22Rv1 (cell line): ENCODE results near the gene NAV1.

Experiments used
- H3K27ac ChIP-seq: fragments of 450-650 bp; 2 replicates; pipeline ENCODE4 v1.5.1; 2017
- ZFX ChIP-seq: fragments of 450-650 bp; IDR thresholded peaks from 2 replicates; pipeline ENCODE4 v1.6.1; 2017; ENCODE audit warnings: antibody characterized with exemption, borderline replicate concordance
- TF ChIP-seq, protein P1 (sequence below): fragments of 450-650 bp; IDR thresholded peaks from 2 replicates; pipeline ENCODE4 v1.5.1; 2017; ENCODE audit warnings: mild to moderate bottlenecking

NAV1 gene

DNA sequence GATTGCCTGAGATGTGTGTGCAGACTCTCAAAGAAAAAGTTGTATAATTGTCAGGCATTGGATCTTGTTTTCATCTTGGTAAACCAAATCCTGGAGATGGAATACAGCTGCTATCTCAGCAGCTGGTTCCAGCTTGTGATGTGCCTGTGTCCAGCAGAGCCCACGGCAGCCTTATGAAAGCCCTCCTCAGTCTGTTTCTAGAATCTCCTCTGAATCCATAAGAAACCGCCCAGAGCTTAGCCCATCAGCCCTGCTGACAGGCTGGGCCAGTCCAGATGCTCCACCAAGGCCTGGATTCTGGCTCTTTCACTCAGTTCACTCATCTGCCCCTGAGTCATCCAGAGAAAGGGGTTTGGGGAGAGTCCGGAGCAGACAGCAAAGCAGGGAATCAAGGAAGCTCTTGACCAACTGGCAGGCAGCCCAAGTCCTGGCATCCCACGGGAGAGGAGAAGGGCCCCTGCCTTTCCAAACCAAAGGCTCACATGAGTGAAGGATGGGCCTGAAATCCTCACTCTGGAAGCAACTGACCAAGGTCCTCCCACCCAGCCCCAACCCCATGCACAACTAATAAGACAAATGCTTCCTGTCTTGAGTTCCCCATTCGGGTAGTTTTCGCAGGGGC is 45.7 kb downstream of the NAV1 start:
- H3K27ac ChIP-seq, result no peak overlapping the region
- no peak for TF ChIP-seq ZFX
- TF ChIP-seq, protein P1, sequence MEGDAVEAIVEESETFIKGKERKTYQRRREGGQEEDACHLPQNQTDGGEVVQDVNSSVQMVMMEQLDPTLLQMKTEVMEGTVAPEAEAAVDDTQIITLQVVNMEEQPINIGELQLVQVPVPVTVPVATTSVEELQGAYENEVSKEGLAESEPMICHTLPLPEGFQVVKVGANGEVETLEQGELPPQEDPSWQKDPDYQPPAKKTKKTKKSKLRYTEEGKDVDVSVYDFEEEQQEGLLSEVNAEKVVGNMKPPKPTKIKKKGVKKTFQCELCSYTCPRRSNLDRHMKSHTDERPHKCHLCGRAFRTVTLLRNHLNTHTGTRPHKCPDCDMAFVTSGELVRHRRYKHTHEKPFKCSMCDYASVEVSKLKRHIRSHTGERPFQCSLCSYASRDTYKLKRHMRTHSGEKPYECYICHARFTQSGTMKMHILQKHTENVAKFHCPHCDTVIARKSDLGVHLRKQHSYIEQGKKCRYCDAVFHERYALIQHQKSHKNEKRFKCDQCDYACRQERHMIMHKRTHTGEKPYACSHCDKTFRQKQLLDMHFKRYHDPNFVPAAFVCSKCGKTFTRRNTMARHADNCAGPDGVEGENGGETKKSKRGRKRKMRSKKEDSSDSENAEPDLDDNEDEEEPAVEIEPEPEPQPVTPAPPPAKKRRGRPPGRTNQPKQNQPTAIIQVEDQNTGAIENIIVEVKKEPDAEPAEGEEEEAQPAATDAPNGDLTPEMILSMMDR, result no peak

DNA sequence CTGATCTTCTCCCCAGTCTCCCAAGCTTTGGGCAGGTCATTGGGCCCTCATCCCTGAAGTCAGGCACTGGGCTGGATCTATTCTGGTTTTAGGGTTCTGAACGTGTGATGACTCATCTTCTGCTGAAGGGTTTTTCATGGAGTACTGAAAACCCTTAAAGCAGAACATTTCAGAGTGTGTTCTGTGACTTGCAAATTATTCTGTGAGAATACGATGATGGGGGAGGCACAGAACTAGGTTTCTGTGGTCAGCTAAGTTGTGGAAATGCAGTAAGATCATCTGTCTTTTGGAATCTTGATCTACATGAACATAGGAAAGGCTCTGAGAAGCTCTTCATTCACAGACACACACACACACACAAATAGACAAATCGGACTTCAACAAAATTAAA is 46.2 kb downstream of the NAV1 start:
- no peak for TF ChIP-seq ZFX
- H3K27ac ChIP-seq, result no peak overlapping the region

DNA sequence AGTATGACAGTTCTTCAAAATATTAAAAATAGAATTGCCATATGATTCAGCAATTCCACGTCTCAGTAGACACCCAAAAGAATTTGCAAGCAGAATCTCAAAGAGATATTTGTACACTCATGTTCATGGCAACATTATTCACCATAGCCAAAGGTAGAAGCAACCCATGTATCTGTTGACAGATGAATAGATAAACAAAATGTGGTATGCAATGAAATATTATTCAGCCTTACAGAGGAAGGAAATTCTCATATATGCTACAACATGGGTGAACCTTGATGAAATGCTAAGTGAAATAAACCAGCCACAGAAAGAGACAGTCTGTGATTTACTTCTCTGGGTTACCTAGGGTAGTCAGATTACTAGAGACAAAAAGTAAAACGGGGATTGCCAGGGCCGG is 47.0 kb downstream of the NAV1 start:
- H3K27ac ChIP-seq, result no peak overlapping the region
- no peak for TF ChIP-seq ZFX
- TF ChIP-seq, protein P1, result no peak

DNA sequence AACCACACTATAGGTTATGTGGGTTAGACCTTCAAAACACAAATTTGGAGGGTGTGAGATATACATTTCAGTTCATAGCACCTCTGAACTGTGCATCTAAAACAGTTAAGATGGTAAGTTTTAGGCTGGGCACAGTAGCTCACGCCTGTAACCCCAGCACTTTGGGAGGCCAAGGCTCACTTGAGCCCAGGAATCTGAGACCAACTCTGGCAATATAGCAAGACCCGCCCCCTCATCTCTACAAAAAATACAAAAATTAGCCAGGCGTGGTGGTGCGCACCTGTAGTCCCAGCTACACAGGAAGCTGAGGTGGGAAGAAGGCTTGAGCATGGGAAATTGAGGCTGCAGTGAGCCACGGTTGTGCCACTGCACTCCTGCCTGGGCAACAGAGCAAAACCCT is 47.9 kb downstream of the NAV1 start:
- TF ChIP-seq ZFX, result no peak
- TF ChIP-seq, protein P1, result no peak
- no peak overlapping the region for H3K27ac ChIP-seq

DNA sequence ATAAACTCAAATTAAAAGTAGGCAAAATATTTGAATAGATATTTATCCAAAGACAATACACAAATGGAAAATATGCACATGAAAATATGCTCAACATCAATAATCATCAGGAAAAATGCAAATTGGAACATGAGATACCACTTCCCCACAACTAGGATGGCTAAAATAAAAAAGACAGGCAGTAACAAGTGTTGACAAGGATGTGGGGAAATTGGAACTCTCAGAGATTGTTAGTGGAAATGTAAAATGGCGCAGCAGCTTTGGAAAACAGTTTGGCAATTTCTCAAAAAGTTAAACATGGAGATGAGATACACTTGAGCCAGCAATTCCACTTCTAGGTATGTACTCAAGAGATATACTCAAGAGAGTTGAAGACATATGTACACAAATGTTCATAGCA is 48.8 kb downstream of the NAV1 start:
- TF ChIP-seq, protein P1, result no peak
- TF ChIP-seq ZFX, result no peak
- H3K27ac ChIP-seq, result no peak overlapping the region
